Epithelial cell of prostate (primary cell): ENCODE results near the gene C11orf97.

Experiments used
- DNase-seq: peaks from one replicate; pipeline ENCODE4 v3.0.0-alpha.2; 2011; ENCODE audit warnings: low read depth, low spot score
- H3K27ac ChIP-seq: fragments of 450-650 bp; 2 replicates; pipeline ENCODE4 v1.5.1; 2017; ENCODE audit warnings: mild to moderate bottlenecking

Gene C11orf97

DNA sequence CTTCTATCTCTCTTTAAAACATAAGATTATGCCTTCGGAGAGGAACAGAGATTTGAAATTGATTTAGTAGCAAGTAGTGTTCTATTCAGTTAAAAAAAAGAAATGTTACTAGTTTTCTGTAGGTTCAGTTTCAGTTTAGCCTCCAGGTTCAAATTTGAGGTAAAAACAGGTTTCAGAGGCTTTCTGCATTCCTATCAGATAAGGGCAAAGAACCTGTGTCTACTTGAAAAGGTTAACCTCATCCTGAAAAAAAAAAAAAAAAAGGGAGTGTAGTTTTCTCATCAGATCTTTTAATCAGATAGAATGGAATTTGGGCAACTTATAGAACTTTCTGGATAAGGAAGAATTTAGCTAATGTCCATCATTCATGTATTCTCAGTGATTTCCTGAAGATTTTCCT is 12.1 kb downstream of the C11orf97 start:
- no peak for DNase-seq
- H3K27ac ChIP-seq = no peak overlapping the region

DNA sequence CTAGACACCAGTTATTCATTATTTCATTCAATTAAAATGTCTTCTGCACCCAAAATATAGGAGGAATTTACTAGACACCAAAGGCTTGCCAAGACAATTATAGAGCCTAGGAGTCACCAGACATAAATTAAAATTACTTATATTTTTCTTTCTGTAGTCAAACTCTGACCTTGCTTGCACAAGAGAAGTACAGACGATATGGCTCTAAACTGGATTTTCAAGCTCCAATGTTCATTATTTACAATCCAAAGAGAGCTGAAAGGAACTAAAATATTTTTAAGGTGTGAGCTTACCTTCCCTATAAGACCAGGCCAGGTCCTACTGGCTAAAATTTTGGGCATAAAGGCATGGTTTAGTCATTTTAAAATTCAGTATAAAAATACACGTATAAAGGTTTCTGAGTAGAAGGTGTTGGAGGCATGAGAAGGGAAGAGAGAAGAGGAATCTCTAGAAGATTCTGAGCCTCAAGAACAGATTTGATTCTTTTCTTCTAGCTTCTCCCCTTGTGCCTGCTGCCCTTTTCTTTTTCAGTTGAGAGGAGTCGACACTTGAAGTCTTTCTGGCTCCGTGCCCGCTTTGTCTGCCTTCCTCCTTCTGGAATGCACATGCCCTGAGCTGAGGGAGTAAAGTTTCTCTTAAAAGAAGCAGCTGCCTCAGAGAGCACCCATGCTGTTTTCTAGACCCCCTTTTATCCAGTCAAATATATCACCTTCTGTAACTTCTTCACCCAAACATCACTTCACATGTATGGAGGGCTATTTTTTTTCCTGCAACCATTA is 13.5 kb downstream of the C11orf97 start:
- no peak for DNase-seq
- H3K27ac ChIP-seq = no peak overlapping the region

DNA sequence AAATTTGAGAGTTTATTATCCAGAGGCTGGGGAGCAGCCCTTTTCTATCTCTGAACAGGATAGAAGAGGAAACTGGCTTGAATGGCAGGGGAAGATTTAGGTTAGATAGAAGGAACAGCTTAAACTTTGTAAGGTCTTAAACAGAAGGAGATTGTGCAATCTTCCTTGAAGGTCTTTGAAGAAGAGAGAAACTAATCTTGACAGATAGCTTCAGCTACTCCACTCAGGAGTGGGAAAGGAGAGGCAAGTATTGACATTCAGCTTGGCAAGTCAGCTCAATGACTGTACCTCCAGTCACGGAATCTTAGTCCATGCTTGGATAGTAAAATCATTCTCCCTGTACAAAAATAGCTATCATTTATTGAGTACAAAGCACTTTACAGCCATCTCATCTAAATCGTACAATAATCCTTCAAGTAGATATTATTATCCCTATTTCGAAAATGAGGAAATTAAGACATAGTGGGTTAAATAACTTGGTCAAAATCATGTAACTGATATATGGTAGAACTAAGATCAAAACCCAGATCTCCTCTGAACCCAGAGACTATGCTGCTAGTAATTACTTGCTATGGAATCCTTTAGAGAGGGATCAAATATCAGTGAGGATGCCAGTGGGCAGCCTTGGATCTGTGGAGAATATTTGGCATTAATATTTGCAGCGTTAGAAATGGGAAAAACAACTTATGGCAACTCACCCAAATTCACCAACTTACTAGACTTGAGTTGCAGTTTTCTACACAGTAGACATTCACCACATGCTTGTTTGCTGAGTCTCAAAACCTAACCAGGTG is 14.6 kb downstream of the C11orf97 start:
- no peak for DNase-seq
- H3K27ac ChIP-seq = no peak overlapping the region

DNA sequence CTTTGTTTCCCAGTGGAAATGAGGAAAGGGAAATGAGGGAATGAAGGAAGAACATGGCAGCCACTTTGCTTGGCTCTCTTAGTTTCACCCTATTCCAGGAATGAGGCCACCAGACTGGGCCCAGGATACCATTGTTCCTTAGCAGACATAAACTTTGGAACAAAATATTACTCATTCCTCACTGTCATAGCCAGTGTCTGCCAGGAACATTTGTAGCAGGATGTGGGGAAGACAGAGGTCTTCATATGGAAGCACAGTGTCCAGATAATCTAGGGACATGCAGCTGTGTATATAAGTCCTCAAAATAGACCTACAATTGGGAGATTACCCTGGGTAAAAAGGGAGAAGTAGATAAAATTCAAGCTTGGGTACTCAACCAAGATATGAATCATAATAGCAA is 16.3 kb downstream of the C11orf97 start:
- no peak for DNase-seq
- H3K27ac ChIP-seq = no peak overlapping the region

DNA sequence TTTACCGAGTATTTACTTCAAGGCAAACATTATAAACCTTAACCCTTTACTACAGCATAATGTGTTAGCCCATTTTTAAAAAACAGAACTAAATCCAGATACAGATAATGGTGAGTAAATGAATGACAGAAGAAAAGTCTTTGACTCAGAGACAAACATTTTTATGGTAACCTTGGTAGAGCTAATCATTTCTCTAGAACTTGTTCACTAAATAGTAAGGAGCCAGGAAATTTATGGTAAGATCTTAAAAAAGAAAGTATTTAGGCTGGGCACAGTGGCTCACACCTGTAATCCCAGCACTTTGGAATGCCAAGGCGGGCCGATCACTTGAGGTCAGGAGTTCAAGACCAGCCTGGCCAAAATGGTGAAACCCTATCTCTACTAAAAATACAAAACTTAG is 19.9 kb downstream of the C11orf97 start:
- no peak for DNase-seq
- no peak overlapping the region for H3K27ac ChIP-seq

DNA sequence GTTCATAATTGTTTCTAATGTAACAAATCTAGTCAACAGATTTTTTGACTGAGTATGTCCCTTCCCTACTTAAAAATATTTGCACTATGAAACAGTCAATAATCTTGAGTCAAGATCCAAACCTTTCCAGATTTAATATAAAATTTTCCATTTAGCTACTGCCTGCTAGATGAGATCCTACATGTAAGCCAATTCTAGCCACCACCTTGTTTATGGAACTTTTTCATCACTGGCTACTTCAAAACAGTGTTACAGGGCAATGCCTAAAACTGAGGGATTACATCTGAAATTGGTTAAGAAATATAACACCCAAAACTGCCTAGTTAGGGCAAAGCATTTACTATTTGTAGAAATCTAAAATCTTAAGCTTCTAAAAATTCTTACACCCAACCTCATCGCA is 20.9 kb downstream of the C11orf97 start:
- no peak for DNase-seq
- H3K27ac ChIP-seq = no peak overlapping the region

DNA sequence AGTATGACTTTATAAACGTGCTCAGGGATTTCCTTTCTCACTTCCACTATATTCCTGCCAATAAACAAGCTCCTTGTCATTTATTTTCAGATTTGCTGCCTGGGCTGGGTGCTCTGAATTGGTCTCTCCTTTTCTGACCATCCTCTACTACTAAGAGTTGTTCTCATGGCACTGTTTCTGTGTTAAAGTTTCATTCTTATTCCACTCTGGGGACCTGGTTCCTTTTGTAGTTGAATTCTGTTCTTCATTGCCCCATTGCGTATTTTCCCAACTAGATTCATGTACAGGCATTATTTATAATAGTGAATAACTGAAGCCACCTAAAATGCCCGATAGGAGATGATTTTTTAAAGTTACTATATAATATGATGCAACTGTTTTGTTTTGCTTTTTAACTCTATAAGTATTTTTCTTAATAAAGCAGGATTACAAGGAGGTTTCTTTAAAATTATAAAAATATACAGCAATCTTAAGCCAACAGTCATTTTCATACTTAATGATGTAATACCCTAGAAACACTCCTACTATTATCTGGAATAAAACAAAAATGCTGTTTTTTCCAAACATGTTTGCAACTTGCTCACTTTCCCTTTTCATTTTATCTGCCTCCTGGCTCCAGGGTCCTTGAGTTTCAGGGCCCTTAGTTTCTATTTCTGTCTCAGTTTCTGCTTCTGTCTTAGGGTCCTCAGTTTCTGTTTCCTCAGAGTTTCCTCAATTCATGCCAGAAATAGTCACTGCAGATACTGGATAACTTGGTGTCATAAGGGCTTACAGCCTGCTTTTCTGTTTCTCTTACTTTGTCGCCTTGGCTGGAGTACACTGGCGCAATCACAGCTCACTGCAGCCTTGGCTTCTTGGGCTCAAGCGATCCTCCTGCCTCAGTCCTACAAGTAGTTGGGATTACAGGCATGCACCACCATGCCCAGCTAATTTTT is 21.7 kb downstream of the C11orf97 start:
- DNase-seq = no peak
- H3K27ac ChIP-seq = no peak overlapping the region

DNA sequence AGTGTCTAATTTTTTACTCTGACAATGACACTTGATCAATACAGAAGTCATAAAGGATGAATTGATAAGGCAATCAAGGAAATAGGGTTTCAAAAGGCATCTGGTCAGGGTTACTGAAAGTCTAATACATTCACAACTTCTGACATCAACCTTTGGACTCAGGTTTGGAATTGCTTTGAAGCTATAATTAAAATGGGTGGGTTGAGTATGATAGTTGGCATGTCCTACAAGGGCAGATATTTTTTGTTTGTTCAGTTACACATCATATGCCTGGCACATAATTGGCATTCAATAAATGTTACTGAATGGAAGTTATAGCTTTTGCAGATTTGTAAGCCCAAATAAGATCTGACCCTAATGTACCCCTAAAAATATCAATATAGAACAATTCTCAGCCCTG is 24.1 kb downstream of the C11orf97 start:
- peak overlapping the region; percentile 32 for H3K27ac ChIP-seq
- DNase-seq = no peak

DNA sequence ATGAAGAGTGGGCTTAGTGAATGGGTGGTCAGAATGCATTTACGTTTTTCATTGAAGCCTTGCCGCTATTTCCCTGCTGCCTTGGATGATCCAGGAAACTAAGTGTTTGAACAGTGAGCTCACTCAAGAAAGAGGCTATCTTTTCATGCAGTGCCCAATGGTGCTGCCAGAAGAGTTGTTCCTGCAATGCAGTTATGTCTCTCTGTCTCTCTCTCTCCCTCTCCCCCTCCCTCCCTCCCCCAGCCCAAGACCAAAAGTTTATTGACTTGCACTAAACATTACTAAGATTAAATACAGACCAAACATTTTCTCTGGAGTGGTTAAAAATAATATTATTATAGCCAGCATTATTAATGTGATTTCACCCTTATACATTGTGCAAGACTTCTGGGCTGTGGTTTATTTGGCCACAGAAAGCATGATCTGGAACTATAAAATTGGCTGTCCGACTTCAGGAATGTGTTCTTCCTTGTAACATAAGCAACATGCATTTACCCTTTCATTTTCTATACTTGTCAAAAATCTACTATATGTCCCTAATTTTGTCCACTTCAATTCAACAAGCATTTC is 24.9 kb downstream of the C11orf97 start:
- no peak for DNase-seq
- peak overlapping the region; percentile 32 for H3K27ac ChIP-seq

DNA sequence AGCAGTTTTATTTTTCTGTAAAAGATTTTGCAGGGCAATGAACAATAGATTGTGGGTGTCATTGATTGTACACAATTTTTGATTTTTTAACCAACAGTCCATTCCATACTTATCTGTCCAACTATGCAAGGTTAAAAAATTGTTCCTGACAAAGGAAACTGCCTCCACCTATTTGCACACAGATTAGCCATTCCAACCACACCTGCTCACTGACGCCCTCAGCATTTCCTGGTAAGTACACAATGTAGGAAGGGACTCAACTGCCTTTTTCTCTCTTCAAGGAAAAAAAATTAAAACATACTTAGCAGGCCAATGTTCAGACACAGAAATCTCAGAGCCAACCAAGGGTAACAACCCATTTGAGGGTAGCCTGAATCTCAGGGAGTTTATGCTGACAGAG is 27.2 kb downstream of the C11orf97 start:
- peak overlapping the region; percentile 53 for H3K27ac ChIP-seq
- DNase-seq = no peak

DNA sequence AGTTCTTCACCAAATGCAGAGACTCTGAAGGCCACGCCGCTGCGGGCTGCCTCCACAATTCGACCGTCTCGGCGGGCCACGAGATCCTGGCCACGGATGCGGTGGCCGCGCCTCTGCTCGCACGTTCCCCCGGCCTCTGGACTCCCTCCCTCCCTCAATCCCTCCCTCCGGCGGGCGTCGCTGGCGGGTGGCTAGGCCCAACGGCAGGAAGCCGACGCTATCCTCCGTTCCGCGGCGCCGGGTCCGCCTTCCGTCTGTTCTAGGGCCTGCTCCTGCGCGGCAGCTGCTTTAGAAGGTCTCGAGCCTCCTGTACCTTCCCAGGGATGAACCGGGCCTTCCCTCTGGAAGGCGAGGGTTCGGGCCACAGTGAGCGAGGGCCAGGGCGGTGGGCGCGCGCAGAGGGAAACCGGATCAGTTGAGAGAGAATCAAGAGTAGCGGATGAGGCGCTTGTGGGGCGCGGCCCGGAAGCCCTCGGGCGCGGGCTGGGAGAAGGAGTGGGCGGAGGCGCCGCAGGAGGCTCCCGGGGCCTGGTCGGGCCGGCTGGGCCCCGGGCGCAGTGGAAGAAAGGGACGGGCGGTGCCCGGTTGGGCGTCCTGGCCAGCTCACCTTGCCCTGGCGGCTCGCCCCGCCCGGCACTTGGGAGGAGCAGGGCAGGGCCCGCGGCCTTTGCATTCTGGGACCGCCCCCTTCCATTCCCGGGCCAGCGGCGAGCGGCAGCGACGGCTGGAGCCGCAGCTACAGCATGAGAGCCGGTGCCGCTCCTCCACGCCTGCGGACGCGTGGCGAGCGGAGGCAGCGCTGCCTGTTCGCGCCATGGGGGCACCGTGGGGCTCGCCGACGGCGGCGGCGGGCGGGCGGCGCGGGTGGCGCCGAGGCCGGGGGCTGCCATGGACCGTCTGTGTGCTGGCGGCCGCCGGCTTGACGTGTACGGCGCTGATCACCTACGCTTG is 31.7 kb downstream of the C11orf97 start, which contains the start of gene FUT4:
Gene FUT4 (plus strand): TSS at position 227 of the 951 bp plus-strand sequence. CDS start 213 bp downstream, at position 440.
- no peak for DNase-seq
- H3K27ac ChIP-seq = peak within 1 kb of the TSS; percentile 78

DNA sequence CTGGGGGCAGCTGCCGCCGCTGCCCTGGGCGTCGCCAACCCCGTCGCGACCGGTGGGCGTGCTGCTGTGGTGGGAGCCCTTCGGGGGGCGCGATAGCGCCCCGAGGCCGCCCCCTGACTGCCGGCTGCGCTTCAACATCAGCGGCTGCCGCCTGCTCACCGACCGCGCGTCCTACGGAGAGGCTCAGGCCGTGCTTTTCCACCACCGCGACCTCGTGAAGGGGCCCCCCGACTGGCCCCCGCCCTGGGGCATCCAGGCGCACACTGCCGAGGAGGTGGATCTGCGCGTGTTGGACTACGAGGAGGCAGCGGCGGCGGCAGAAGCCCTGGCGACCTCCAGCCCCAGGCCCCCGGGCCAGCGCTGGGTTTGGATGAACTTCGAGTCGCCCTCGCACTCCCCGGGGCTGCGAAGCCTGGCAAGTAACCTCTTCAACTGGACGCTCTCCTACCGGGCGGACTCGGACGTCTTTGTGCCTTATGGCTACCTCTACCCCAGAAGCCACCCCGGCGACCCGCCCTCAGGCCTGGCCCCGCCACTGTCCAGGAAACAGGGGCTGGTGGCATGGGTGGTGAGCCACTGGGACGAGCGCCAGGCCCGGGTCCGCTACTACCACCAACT is 32.5 kb downstream of the C11orf97 start:
- peak overlapping the region; percentile 78 for H3K27ac ChIP-seq
- no peak for DNase-seq

DNA sequence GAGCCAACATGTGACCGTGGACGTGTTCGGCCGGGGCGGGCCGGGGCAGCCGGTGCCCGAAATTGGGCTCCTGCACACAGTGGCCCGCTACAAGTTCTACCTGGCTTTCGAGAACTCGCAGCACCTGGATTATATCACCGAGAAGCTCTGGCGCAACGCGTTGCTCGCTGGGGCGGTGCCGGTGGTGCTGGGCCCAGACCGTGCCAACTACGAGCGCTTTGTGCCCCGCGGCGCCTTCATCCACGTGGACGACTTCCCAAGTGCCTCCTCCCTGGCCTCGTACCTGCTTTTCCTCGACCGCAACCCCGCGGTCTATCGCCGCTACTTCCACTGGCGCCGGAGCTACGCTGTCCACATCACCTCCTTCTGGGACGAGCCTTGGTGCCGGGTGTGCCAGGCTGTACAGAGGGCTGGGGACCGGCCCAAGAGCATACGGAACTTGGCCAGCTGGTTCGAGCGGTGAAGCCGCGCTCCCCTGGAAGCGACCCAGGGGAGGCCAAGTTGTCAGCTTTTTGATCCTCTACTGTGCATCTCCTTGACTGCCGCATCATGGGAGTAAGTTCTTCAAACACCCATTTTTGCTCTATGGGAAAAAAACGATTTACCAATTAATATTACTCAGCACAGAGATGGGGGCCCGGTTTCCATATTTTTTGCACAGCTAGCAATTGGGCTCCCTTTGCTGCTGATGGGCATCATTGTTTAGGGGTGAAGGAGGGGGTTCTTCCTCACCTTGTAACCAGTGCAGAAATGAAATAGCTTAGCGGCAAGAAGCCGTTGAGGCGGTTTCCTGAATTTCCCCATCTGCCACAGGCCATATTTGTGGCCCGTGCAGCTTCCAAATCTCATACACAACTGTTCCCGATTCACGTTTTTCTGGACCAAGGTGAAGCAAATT is 33.3 kb downstream of the C11orf97 start:
- DNase-seq = no peak
- no peak overlapping the region for H3K27ac ChIP-seq

DNA sequence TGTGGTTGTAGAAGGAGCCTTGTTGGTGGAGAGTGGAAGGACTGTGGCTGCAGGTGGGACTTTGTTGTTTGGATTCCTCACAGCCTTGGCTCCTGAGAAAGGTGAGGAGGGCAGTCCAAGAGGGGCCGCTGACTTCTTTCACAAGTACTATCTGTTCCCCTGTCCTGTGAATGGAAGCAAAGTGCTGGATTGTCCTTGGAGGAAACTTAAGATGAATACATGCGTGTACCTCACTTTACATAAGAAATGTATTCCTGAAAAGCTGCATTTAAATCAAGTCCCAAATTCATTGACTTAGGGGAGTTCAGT is 33.9 kb downstream of the C11orf97 start:
- DNase-seq = no peak
- H3K27ac ChIP-seq = no peak overlapping the region

DNA sequence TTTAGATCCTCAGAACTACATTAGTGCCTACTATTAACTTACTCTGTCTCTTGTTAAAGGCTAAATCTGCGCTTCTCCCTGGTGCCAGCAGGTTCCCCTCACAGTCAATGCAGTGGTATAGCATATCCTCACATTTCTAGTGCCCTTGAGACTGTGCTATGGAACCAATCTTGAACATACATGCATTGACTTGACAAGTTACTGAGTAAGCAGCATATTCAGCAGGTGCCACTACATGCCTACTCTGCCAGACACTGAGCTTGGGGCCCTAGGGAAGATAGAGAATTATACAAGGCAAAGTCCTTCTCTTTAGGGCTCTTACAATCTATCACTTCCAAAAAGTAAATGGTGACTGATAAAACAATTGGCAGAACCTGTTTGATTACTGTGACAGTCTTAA is 34.6 kb downstream of the C11orf97 start:
- DNase-seq = no peak
- H3K27ac ChIP-seq = no peak overlapping the region

DNA sequence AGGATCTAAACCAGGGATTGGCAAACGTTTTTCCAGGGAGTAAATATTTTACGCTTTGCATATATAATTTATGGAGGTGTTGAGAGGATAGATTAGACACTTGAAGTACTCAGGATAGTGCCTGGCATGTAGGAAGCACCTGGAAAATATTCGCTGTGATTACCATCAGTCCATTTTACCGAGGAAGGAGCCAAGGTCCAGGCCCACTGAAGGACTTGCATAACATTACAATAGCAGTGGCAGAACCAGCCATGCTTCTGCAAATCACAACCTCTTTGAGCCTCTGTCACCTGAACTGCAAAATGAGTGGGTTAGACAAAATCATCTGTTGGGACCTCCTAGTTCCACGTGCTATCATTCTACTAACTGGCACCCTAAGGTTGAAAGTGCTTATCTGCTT is 36.9 kb downstream of the C11orf97 start:
- no peak overlapping the region for H3K27ac ChIP-seq
- DNase-seq = no peak

DNA sequence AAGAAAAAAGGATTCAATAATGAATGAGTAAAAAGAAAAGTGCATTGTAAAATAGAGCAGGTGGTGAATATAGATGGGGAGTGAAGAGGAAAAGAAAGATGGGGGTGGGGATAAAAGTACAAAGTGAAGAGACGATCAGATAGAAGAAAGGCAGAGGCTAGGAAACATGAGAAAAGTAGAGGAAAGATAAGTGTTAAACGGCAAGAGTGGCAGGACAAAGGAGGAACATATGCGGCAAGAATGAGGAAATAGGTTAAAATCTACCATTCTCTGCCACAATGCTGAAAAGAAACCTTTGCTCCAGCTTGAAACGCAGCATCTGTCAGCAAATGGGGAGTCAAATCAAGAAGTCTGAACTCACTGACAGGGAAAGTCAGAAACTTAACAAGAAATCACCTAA is 38.3 kb downstream of the C11orf97 start:
- no peak overlapping the region for H3K27ac ChIP-seq

DNA sequence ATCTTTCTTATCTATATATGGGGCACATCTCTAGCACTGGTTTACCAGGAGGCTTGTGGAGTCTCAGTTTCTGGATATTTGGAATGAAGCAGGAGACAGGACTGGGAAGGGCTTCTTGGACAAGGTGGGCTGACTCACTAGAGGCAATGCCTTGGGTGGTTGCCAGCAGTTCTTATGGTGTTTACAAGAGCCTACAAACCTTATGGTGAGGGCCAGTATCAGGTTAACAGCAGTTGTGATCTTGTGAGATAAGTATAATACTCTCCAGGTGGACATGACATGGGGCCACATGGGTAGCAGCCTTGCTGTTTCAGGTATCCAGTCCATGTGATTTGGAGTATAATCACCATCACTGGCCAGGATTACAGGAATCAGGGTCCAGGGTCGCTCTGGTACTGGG is 41.7 kb downstream of the C11orf97 start:
- no peak overlapping the region for H3K27ac ChIP-seq
- peak; percentile 39 for DNase-seq

More for the DNA sequence above, 38.3 kb downstream of the C11orf97 start:
- no peak for DNase-seq
